Endothelial cell of umbilical vein (primary cell): ENCODE results near the gene VAC14.
"Not testable (repeated sequence)": the region's sequence is repeated elsewhere in the genome, so short reads cannot be mapped to it uniquely, and the experiment has no call there.

Source experiments
- CTCF ChIP-seq, 2 donors: IDR thresholded peaks; 1 replicate in 1 of 2; 2 replicates in 1 of 2; pipeline ENCODE4 v1.5.1; 2011; ENCODE audit warnings: low read length in 2 of 2, mild to moderate bottlenecking in 2 of 2, moderate library complexity in 2 of 2, control low read depth in 1 of 2, inconsistent platforms in 1 of 2, low read depth in 1 of 2; ENCODE audit not compliant: insufficient read depth in 1 of 2; ENCODE audit errors: extremely low read depth in 1 of 2
- EZH2 ChIP-seq: IDR thresholded peaks from 2 replicates; pipeline ENCODE4 v1.6.1; 2012; ENCODE audit warnings: borderline replicate concordance, low read depth, mild to moderate bottlenecking, moderate library complexity, low read length, inconsistent platforms; ENCODE audit not compliant: severe bottlenecking
- FOS ChIP-seq: IDR thresholded peaks from 2 replicates; pipeline ENCODE4 v1.6.1; 2011; ENCODE audit warnings: mild to moderate bottlenecking, low read length, moderate library complexity, borderline replicate concordance; ENCODE audit not compliant: insufficient read depth
- GATA2 ChIP-seq: IDR thresholded peaks from 2 replicates; pipeline ENCODE4 v1.7.0; 2011; ENCODE audit warnings: low read depth, mild to moderate bottlenecking, moderate library complexity, mixed read lengths, low read length; ENCODE audit not compliant: insufficient read length, insufficient read depth
- MAX ChIP-seq: IDR thresholded peaks from 2 replicates; pipeline ENCODE4 v1.6.1; 2011; ENCODE audit not compliant: insufficient read depth, insufficient read length
- POLR2A ChIP-seq: IDR thresholded peaks from 2 replicates; pipeline ENCODE4 v1.6.1; 2012; ENCODE audit warnings: low read depth, mild to moderate bottlenecking, control low read depth, low read length
- POLR2AphosphoS5 ChIP-seq: IDR thresholded peaks from 2 replicates; pipeline ENCODE4 v1.6.1; 2012; ENCODE audit warnings: low read depth, mild to moderate bottlenecking, control low read depth, low read length, moderate library complexity; ENCODE audit not compliant: insufficient read depth

- TF ChIP-seq CTCF (IDR thresholded peaks at IDR 0.05; ENCODE audit: extremely low read depth in 1 of 2, insufficient read depth in 1 of 2, low read depth in 1 of 2, low read length in 2 of 2); FOS; POLR2A; EZH2; POLR2AphosphoS5; GATA2; MAX: not testable (repeated sequence)
These were observed 21.8 kb upstream of the VAC14 start for GRCh38 chr16:70822734-70823133.
